GM12892 (cell line): ENCODE measurements around the gene OR5V1.

ENCODE experiments used
- POLR2A ChIP-seq: IDR thresholded peaks from 2 replicates; pipeline ENCODE4 v1.6.1; 2011; ENCODE audit warnings: low read depth, low read length, control low read depth
- POLR2AphosphoS5 ChIP-seq: IDR thresholded peaks from 2 replicates; pipeline ENCODE4 v1.6.1; 2011; ENCODE audit warnings: low read depth, low read length, control low read depth
- TAF1 ChIP-seq: IDR thresholded peaks from 2 replicates; pipeline ENCODE4 v1.6.1; 2011; ENCODE audit warnings: low read depth, mild to moderate bottlenecking, control low read depth, low read length, borderline replicate concordance

GRCh38 chr6:29414588-29414987 is 45.9 kb upstream of the OR5V1 start, which contains the start of gene OR12D1:
- TF ChIP-seq TAF1 (no peak), POLR2A (no peak), POLR2AphosphoS5 (no peak)
